Measurements from ENCODE around the gene MYO15B. TPM values are rescaled to one million over a fixed set of nuclear protein-coding genes. Genes with fewer than 3 reads are reported as not detected.

Gene MYO15B
- total RNA-seq, 4 donors from 2014 or later: 64.9 to 209 (median 120) TPM

DNA sequence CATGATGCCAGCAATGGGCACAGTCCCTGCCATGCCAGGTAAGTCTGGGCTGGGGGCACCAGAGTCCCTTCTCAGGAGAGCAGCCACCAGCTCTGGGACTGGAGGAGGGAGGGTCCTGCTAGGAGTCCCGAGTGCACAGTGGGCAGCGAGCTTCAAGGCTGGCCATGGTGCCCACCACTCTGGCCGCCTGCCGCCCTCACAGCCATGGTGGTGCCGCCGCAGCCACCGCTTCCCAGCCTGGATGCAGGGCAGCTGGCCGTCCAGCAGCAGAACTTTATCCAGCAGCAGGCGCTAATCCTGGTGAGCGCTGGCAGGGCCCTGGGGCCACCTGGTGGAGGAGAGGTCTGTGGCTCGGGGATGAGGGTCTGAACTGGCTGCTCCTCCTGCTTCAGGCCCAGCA, 27.7 kb downstream of the MYO15B start:
- DNase-seq: no peak
- intact Hi-C loops (cut with DNase I): loop anchor here (5.0 kb wide), 1 partner anchor 122 kb away; no protein-coding TSS in a partner anchor
- peaks cover 33 to 45% of the 10 kb centered on the region in 2 donors for H3K36me3 ChIP-seq

GRCh38 chr17:75616521-75617122, 29.0 kb downstream of the MYO15B start:
- H3K27ac ChIP-seq: no peak overlapping the region
- no peak for TF ChIP-seq POLR2A (IDR thresholded peaks at IDR 0.05)
- TF ChIP-seq CTCF (IDR thresholded peaks at IDR 0.05): no peak

More for the DNA sequence above, 27.7 kb downstream of the MYO15B start:
- no peak overlapping the region for H3K4me3 ChIP-seq (replicated peaks in 1 of 3)
- H3K27ac ChIP-seq: no peak overlapping the region
- no peaks in the 10 kb centered on the region for H3K4me1 ChIP-seq
- no peaks in the 10 kb centered on the region for H3K9me3 ChIP-seq
- 90 to 100% methylated on average over 4 to 6 of the region's 11 CpGs for WGBS, 2 donors
- no peaks in the 10 kb centered on the region for H3K27me3 ChIP-seq
- TF ChIP-seq CTCF (IDR thresholded peaks at IDR 0.05): no peak
- TF ChIP-seq POLR2A (IDR thresholded peaks at IDR 0.05): no peak

DNA sequence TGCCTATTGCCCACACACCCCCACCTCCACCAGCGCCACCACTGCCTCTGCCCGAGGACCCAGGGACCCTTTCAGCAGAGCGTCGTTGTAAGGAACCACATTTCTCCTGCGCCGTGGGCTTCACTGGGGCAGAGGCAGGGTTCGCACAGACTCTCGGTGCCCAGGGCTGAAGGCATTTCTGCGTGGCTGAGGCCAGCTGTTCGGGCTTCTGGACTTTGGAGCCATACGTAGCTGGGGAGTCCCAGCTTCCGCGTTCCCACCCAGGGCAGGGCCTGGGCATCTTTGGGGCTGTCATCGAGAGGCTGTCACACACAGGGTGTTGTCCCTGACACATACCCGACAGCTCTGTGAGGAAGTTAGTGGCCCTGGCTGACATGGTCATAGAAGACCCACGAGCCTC, 29.6 kb downstream of the MYO15B start:
- DNase-seq: no peak
- peaks cover 33 to 51% of the 10 kb centered on the region in 2 donors for H3K36me3 ChIP-seq
- H3K4me3 ChIP-seq (replicated peaks in 1 of 3): no peak overlapping the region
- H3K27ac ChIP-seq: no peak overlapping the region
- WGBS, 2 donors: 96 to 98% methylated on average over 14 to 15 of the region's 16 CpGs
- H3K27me3 ChIP-seq: no peaks in the 10 kb centered on the region
- no peaks in the 10 kb centered on the region for H3K4me1 ChIP-seq
- intact Hi-C loops (cut with DNase I): loop anchor here (5.0 kb wide), 1 partner anchor 120 kb away; no protein-coding TSS in a partner anchor
- TF ChIP-seq POLR2A (IDR thresholded peaks at IDR 0.05): no peak
- no peaks in the 10 kb centered on the region for H3K9me3 ChIP-seq

More at GRCh38 chr17:75616521-75617122, 29.0 kb downstream of the MYO15B start:
- H3K9me3 ChIP-seq: no peaks in the 10 kb centered on the region
- no peaks in the 10 kb centered on the region for H3K4me1 ChIP-seq
- H3K27me3 ChIP-seq: no peaks in the 10 kb centered on the region
- intact Hi-C loops (cut with DNase I): loop anchor here (5.0 kb wide), 1 partner anchor 121 kb away; no protein-coding TSS in a partner anchor
- no peak for DNase-seq
- whole genome bisulfite sequencing, 2 donors: 93 to 94% methylated on average over 15 to 24 of the region's 24 CpGs
- peaks cover 33 to 51% of the 10 kb centered on the region in 2 donors for H3K36me3 ChIP-seq
- H3K4me3 ChIP-seq (replicated peaks in 1 of 3): no peak overlapping the region

- intact Hi-C loops (cut with DNase I): loop anchor here (5.0 kb wide), 1 partner anchor 120 kb away; no protein-coding TSS in a partner anchor
- WGBS, 2 donors: 87 to 89% methylated on average over 11 of the region's 11 CpGs
Observed at GRCh38 chr17:75617675-75618074, 30.1 kb downstream of the MYO15B start.

More at GRCh38 chr17:75617675-75618074, 30.1 kb downstream of the MYO15B start:
- no peak for DNase-seq
- TF ChIP-seq CTCF (IDR thresholded peaks at IDR 0.05) (no peak), POLR2A (IDR thresholded peaks at IDR 0.05) (no peak)
- no peaks in the 10 kb centered on the region for H3K4me1 ChIP-seq
- H3K27me3 ChIP-seq: no peaks in the 10 kb centered on the region
- H3K36me3 ChIP-seq: peaks cover 33 to 48% of the 10 kb centered on the region in 2 donors
- H3K4me3 ChIP-seq (replicated peaks in 1 of 3): no peak overlapping the region
- no peak overlapping the region for H3K27ac ChIP-seq
- no peaks in the 10 kb centered on the region for H3K9me3 ChIP-seq
